Upper lobe of left lung (tissue), 4 donors: ENCODE measurements around the gene CHCHD6.

Experiments used
- EP300 ChIP-seq, 4 donors: sonication (generic); formaldehyde crosslinking; IDR thresholded peaks; one replicate each; pipeline ENCODE4 v1.5.1; 2017; ENCODE audit warnings: antibody characterized with exemption in 4 of 4, control low read depth in 2 of 4
- POLR2A ChIP-seq, 4 donors: fragments of 450-650 bp; IDR thresholded peaks; one replicate each; pipeline ENCODE4 v1.5.1; 2016 to 2017; ENCODE audit warnings: antibody characterized with exemption in 4 of 4, mild to moderate bottlenecking in 2 of 4
- TF ChIP-seq, protein P1 (sequence below), 6 experiments: fragments of 450-650 bp in 4 of 6; fragments of 200-600 bp in 2 of 6; sonication (generic) in 2 of 6; IDR thresholded peaks; one replicate each; pipeline ENCODE4 v1.5.1; 2016 to 2019; ENCODE audit warnings: antibody characterized with exemption in 6 of 6

DNA sequence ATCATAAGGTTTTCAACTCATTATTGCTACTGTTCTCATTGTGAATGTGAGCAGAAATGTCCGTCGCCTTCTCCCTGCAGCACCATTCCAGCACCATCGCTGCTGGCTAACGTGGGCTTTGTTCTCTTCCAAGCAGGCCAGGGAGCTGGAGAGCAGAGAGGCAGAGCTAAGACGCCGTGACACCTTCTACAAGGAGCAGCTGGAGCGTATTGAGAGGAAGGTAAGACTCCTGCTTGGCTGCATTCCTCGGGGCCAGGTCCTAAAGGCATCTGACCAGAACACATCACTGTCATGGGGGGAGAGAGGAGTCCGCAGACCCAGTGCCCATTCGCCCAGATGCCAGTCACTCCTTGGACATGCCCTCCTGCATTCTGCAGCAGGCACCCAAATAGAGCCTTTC is 148.5 kb downstream of the CHCHD6 start:
- TF ChIP-seq, protein P1, sequence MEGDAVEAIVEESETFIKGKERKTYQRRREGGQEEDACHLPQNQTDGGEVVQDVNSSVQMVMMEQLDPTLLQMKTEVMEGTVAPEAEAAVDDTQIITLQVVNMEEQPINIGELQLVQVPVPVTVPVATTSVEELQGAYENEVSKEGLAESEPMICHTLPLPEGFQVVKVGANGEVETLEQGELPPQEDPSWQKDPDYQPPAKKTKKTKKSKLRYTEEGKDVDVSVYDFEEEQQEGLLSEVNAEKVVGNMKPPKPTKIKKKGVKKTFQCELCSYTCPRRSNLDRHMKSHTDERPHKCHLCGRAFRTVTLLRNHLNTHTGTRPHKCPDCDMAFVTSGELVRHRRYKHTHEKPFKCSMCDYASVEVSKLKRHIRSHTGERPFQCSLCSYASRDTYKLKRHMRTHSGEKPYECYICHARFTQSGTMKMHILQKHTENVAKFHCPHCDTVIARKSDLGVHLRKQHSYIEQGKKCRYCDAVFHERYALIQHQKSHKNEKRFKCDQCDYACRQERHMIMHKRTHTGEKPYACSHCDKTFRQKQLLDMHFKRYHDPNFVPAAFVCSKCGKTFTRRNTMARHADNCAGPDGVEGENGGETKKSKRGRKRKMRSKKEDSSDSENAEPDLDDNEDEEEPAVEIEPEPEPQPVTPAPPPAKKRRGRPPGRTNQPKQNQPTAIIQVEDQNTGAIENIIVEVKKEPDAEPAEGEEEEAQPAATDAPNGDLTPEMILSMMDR (IDR thresholded peaks at IDR 0.05) = no peak
- TF ChIP-seq EP300 (IDR thresholded peaks at IDR 0.05) = no peak
- TF ChIP-seq POLR2A (IDR thresholded peaks at IDR 0.05) = no peak
